Ascending aorta (tissue), 2 donors: ENCODE measurements around the gene HIVEP3. TPM values are rescaled to one million over a fixed set of nuclear protein-coding genes. Genes with fewer than 3 reads are reported as not detected.

ENCODE experiments used
- DNase-seq, 2 donors: peaks; one replicate each; pipeline ENCODE4 v3.0.0-alpha.2; 2019; ENCODE audit warnings: low spot score in 2 of 2
- H3K27ac ChIP-seq, 2 donors: fragments of 200-600 bp; sonication (generic); one replicate each; pipeline ENCODE4 v1.5.1; 2016 to 2017; ENCODE audit warnings: mild to moderate bottlenecking in 1 of 2
- H3K27me3 ChIP-seq: fragments of 200-600 bp; sonication (generic); one replicate; pipeline ENCODE4 v1.5.1; 2017
- H3K36me3 ChIP-seq, 2 donors: fragments of 200-600 bp; sonication (generic); one replicate each; pipeline ENCODE4 v1.5.1; 2016
- H3K4me1 ChIP-seq, 2 donors: fragments of 200-600 bp; sonication (generic); one replicate each; pipeline ENCODE4 v1.5.1; 2016 to 2017; ENCODE audit warnings: mild to moderate bottlenecking in 1 of 2
- H3K4me3 ChIP-seq, 2 donors: fragments of 200-600 bp; sonication (generic); one replicate each; pipeline ENCODE4 v1.5.1; 2016 to 2017; ENCODE audit warnings: mild to moderate bottlenecking in 1 of 2
- H3K9me3 ChIP-seq, 2 donors: fragments of 200-600 bp; sonication (generic); one replicate each; pipeline ENCODE4 v1.5.1; 2016
- intact Hi-C: fragments of 100-400 bp; cut with DNase I; formaldehyde crosslinking; loops from one replicate; pipeline ENCODE4 v1.15.1; 2023
- total RNA-seq: library from RNA; depleted of rRNA; stranded (reverse); fragments of >200 nt; gene quantifications from one replicate; pipeline ENCODE4 v1.1.0, GENCODE V29; 2016
- TF ChIP-seq, protein P1 (sequence below), 3 experiments: fragments of 200-600 bp in 2 of 3; fragments of 450-650 bp in 1 of 3; sonication (generic) in 2 of 3; IDR thresholded peaks; one replicate each; pipeline ENCODE4 v1.5.1; 2016 to 2019; ENCODE audit warnings: antibody characterized with exemption in 3 of 3, mild to moderate bottlenecking in 1 of 3, moderate library complexity in 1 of 3

The HIVEP3 gene
- total RNA-seq, 1 donor from 2014 or later = 0.32 TPM

DNA sequence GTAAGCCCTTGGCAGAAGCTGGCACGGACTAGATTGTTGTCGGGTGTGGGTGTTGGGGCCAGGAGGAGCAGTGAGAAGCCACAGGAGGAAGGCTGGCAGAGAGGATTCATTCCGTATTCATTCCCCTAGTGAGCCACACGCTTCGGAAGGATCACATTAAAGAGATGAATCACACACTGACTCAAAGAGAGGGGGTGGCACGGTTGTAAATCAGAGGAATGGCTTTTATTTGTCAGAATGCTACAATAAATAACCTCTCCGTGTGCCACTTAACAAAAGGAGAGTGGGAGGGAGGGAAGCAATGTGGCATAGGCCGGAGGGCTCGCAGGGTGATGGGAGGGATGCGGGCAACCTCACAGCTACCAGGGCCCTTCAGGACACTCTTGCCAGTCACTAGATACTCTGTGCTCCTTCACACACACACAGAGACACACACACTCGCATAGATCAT, 135.5 kb downstream of the HIVEP3 start:
- no peaks in the 10 kb centered on the region for H3K27me3 ChIP-seq
- H3K4me3 ChIP-seq = no peak overlapping the region
- no peaks in the 10 kb centered on the region for H3K4me1 ChIP-seq
- no peak for DNase-seq
- no peaks in the 10 kb centered on the region for H3K36me3 ChIP-seq
- intact Hi-C loops = no loop called here
- no peak overlapping the region for H3K27ac ChIP-seq
- no peaks in the 10 kb centered on the region for H3K9me3 ChIP-seq
- TF ChIP-seq, protein P1, sequence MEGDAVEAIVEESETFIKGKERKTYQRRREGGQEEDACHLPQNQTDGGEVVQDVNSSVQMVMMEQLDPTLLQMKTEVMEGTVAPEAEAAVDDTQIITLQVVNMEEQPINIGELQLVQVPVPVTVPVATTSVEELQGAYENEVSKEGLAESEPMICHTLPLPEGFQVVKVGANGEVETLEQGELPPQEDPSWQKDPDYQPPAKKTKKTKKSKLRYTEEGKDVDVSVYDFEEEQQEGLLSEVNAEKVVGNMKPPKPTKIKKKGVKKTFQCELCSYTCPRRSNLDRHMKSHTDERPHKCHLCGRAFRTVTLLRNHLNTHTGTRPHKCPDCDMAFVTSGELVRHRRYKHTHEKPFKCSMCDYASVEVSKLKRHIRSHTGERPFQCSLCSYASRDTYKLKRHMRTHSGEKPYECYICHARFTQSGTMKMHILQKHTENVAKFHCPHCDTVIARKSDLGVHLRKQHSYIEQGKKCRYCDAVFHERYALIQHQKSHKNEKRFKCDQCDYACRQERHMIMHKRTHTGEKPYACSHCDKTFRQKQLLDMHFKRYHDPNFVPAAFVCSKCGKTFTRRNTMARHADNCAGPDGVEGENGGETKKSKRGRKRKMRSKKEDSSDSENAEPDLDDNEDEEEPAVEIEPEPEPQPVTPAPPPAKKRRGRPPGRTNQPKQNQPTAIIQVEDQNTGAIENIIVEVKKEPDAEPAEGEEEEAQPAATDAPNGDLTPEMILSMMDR (IDR thresholded peaks at IDR 0.05) = no peak

DNA sequence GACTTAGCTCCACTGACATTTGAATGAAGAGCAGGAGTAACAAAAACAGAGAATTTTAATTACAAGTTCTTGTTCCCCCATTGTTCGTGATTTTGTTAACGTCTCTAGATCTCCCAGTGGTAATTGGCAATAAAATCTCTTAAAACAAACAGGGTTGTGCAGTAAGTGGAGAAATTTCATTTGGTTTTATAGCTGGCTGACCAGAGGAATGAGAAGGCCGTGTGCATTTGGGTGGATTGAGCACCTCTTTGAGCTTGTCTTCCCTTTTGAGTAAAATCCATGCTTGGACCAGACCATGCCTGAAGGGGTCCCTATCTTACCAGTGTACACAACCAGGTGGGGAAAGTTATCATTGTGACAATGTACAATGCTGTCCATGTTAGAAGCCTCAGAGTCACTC, 137.8 kb downstream of the HIVEP3 start:
- intact Hi-C loops = no loop called here
- DNase-seq = no peak
- TF ChIP-seq, protein P1 (IDR thresholded peaks at IDR 0.05) = no peak
- no peaks in the 10 kb centered on the region for H3K36me3 ChIP-seq
- no peaks in the 10 kb centered on the region for H3K27me3 ChIP-seq
- H3K4me3 ChIP-seq = no peak overlapping the region
- no peaks in the 10 kb centered on the region for H3K4me1 ChIP-seq
- H3K9me3 ChIP-seq = no peaks in the 10 kb centered on the region
- no peak overlapping the region for H3K27ac ChIP-seq

DNA sequence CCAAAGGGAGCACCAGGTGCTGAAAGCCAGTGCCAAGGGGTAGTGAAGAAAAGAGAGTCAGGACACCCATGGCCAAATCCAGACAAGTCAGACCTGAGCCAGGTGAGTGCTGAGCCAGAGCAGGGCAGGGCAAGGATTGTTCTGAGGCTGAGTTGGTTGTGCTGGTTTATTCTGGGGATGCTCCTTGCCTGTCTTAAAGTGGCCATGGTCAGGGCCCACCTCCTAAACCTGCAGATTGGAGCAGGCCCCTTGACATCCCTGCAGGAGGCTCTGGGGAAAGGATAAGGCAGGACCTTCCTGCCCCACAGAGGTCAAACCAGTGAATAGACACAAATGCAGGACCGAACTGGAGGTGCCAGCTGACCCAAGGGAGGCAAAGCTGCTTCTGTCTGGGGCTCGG, 138.4 kb downstream of the HIVEP3 start:
- TF ChIP-seq, protein P1 (IDR thresholded peaks at IDR 0.05) = no peak
- no peak overlapping the region for H3K4me3 ChIP-seq
- intact Hi-C loops = no loop called here
- H3K27me3 ChIP-seq = no peaks in the 10 kb centered on the region
- DNase-seq = no peak
- no peak overlapping the region for H3K27ac ChIP-seq
- H3K9me3 ChIP-seq = no peaks in the 10 kb centered on the region
- H3K4me1 ChIP-seq = no peaks in the 10 kb centered on the region
- H3K36me3 ChIP-seq = no peaks in the 10 kb centered on the region

DNA sequence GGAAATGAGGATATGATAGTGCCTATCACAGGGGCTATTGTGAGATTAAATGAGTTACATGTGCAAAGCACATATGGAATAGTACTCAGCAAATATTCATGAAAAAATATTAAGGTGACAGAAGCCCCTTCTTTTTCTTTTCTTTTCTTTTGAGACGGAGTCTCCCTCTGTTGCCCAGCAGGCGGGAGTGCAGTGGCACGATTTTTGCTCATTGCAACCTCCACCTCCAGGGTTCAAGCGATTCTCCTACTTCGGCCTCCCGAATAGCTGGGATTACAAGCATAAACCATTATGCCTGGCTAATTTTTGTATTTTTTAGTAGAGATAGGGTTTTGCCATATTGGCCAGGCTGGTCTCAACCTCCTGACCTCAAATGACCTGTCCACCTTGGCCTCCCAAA, 139.4 kb downstream of the HIVEP3 start:
- H3K4me1 ChIP-seq = no peaks in the 10 kb centered on the region
- no peaks in the 10 kb centered on the region for H3K27me3 ChIP-seq
- H3K4me3 ChIP-seq = no peak overlapping the region
- no peaks in the 10 kb centered on the region for H3K36me3 ChIP-seq
- peak in 1 of 2 donors; percentile 12 for DNase-seq
- no peaks in the 10 kb centered on the region for H3K9me3 ChIP-seq
- TF ChIP-seq, protein P1 (IDR thresholded peaks at IDR 0.05) = no peak
- no peak overlapping the region for H3K27ac ChIP-seq
- intact Hi-C loops = no loop called here

DNA sequence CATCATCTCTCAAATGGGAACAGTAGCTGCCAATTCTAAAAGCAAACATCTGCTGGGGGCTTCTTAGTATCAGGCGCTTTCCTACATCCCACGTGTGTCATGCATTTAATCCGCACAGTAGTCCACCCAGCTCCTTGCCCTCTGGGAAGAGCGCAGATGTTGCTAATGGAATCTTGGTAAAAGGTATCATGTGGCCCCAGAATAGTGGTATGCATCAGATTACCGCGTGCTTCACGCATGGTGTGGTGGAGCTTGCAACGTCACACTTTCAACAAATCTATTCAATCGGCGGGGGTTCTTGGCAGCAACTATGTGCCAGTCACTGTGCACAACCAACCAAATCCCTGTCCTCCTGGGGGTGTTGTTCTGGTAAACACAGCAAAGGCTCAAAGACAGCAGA, 141.0 kb downstream of the HIVEP3 start:
- Histone ChIP-seq H3K4me1 (no peaks in the 10 kb centered on the region), H3K27ac (no peak overlapping the region)
- intact Hi-C loops = no loop called here

More for the DNA sequence above, 141.0 kb downstream of the HIVEP3 start:
- Histone ChIP-seq H3K4me3 (no peak overlapping the region), H3K9me3 (no peaks in the 10 kb centered on the region), H3K27me3 (no peaks in the 10 kb centered on the region), H3K36me3 (no peaks in the 10 kb centered on the region)
- peak in 1 of 2 donors; percentile 1 for DNase-seq
- TF ChIP-seq, protein P1 (IDR thresholded peaks at IDR 0.05) = no peak
